GM10266 (cell line): ENCODE data around the gene EEF1G.

Source experiments
- DNase-seq: peaks from one replicate; pipeline ENCODE4 v3.0.0; 2012; ENCODE audit errors: extremely low spot score
- TF ChIP-seq, protein P1 (sequence below): IDR thresholded peaks from 2 replicates; pipeline ENCODE4 v1.5.1; 2012; ENCODE audit warnings: mild to moderate bottlenecking, low read depth; ENCODE audit not compliant: control insufficient read depth, insufficient read depth; ENCODE audit errors: missing control alignments

The EEF1G gene

GRCh38 chr11:62607714-62608113 lies 34.0 kb upstream of the EEF1G start:
- DNase-seq = no peak
- TF ChIP-seq, protein P1, sequence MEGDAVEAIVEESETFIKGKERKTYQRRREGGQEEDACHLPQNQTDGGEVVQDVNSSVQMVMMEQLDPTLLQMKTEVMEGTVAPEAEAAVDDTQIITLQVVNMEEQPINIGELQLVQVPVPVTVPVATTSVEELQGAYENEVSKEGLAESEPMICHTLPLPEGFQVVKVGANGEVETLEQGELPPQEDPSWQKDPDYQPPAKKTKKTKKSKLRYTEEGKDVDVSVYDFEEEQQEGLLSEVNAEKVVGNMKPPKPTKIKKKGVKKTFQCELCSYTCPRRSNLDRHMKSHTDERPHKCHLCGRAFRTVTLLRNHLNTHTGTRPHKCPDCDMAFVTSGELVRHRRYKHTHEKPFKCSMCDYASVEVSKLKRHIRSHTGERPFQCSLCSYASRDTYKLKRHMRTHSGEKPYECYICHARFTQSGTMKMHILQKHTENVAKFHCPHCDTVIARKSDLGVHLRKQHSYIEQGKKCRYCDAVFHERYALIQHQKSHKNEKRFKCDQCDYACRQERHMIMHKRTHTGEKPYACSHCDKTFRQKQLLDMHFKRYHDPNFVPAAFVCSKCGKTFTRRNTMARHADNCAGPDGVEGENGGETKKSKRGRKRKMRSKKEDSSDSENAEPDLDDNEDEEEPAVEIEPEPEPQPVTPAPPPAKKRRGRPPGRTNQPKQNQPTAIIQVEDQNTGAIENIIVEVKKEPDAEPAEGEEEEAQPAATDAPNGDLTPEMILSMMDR = no peak

GRCh38 chr11:62605902-62606301 lies 32.2 kb upstream of the EEF1G start:
- TF ChIP-seq, protein P1 = no peak
- DNase-seq = no peak

DNA sequence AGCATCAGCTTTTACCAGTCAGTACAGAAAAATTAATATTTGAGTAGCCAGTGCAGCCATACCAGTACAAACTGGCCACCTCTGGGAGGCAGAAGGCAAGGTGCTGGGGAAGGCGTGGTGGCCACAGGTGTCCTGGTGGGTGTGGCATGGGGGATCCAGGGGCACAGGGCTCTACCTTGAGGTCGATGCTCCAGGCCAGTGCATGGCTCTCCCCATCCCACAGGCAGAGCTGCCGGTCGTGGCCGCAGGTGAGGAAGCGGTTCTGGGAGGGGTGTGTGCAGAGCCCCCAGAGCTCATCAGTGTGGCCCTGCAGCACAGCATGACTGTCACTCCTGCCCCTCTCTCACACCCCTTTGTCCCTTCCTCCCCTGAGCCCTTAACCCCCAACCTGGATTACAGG lies 31.8 kb upstream of the EEF1G start:
- DNase-seq = no peak
- TF ChIP-seq, protein P1 = no peak

- no peak for DNase-seq
Measured at GRCh38 chr11:62604460-62605120, 30.9 kb upstream of the EEF1G start.

DNA sequence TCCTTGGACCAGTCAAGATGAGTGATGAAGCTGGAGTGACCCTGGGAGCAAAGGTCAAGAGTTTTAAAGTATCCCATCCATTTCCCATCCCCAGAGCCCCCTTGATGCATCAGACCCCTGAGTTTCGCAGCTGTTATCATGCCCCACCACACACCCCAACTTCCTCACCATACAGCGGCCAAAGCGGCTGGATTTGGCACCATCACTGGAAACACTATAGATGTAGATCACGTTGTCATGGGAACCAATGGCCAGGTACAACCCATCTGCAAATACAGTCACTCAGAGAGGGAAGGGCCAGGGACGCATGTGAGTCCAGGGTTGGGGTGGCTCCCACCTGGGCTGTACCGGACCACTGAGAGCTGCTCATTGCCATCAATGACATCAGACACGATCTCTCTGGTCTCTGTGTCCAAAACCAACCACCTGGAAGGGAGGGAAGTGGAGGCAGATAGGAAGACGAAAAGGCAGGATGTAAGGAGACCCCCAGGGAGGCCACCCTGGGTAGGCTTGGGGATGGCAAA lies 30.1 kb upstream of the EEF1G start:
- TF ChIP-seq, protein P1 = no peak

More at GRCh38 chr11:62604460-62605120, 30.9 kb upstream of the EEF1G start:
- TF ChIP-seq, protein P1 = no peak

GRCh38 chr11:62603072-62603408 lies 29.3 kb upstream of the EEF1G start:
- no peak for DNase-seq
- TF ChIP-seq, protein P1 = no peak

More for the DNA sequence above, 30.1 kb upstream of the EEF1G start:
- no peak for DNase-seq
